ENCODE measurements around the gene FAM83C. TPM values are rescaled to one million over a fixed set of nuclear protein-coding genes. Genes with fewer than 3 reads are reported as not detected.

FAM83C gene
- total and polyA plus RNA-seq, 9 of the 15 experiments (the other 6 are each of a cell fraction or from before 2014, with no cell fraction given), result not detected

GRCh38 chr20:35303735-35304491, 11.7 kb upstream of the FAM83C start (continued):
- TF ChIP-seq CTCFL (IDR thresholded peaks at IDR 0.05; ENCODE audit: borderline replicate concordance, insufficient read depth, low read depth, low read length, poor library complexity, severe bottlenecking), result peak; percentile 34
- peak; percentile 50; the same call in 1 of the 2 replicates for TF ChIP-seq VEZF1 (CRISPR knock-in tag; IDR thresholded peaks at IDR 0.05)
- peak; percentile 38; the same call in 1 of the 2 replicates for TF ChIP-seq KLF16 (IDR thresholded peaks at IDR 0.05)
- TF ChIP-seq PKNOX1 (IDR thresholded peaks at IDR 0.05), result peak; percentile 61
- TF ChIP-seq RAD21 (CRISPR knock-in tag; conservative IDR thresholded peaks at IDR 0.05 in 1 of 2, IDR thresholded peaks at IDR 0.05 in 1 of 2), result peak; percentile 83 to 91
- TF ChIP-seq LCOR (CRISPR knock-in tag; IDR thresholded peaks at IDR 0.05), result 0 out of 2 replicates have a peak, but pooled peaks have one; percentile 38
- TF ChIP-seq ARID2 (IDR thresholded peaks at IDR 0.05), result peak; percentile 57
- TF ChIP-seq ZFP36 (IDR thresholded peaks at IDR 0.05; ENCODE audit: low read depth, low read length, partially characterized antibody), result peak; percentile 35
